Measurements from ENCODE around the gene SNX14.
"Not testable (repeated sequence)": the region's sequence is repeated elsewhere in the genome, so short reads cannot be mapped to it uniquely, and the experiment has no call there.

SNX14 gene

DNA sequence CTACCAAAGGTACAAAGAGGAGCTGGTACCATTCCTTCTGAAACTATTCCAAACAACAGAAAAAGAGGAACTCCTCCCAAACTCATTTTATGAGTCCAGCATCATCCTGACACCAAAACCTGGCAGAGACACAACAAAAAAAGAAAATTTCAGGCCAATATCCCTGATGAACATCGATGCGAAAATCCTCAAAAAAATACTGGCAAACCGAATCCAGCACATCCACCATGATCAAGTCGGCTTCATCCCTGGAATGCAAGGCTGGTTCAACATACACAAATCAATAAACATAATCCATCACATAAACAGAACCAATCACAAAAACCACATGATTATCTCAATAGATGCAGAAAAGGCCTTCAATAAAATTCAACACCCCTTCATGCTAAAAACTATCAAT is 10.8 kb downstream of the SNX14 start:
- not testable (repeated sequence) for DNase-seq (ENCODE audit: low read depth in 2 of 2)

DNA sequence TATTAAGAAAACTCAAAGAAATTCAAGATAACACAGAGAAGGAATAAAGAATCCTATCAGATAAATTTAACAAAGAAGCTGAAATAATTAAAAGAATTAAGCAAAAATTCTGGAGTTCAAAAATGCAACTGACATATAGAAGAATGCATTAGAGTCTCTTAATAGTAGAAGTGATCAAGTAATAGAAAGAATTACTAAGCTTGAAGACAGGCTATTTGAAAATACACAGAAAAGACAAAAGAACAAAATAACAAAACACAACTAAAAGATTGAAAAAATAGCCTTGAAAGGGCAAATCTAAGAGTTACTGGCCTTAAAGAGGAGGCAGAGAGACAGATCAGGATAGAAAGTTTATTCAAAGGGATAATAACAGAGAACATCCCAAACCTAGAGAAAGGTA is 12.1 kb downstream of the SNX14 start:
- no peak for DNase-seq (ENCODE audit: low read depth in 2 of 2)

DNA sequence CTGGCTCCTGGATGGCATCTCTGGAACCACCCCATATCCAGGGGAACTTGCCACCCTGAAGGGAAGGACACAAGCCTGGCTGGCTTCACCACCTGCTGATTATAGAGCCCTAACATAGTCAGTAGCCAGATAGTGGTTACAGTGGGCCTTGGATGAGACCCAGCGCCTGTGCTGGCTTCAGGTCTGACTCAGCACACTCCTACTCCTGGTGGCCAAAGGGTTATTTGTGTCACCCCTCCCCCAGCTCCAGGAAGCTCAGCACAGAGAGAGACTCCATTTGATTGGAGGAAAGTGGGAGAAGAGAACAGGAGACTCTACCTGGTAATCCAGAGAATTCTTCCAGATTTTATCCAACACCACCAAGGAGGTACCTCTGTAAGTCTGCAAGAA is 12.8 kb downstream of the SNX14 start:
- no peak for DNase-seq (ENCODE audit: low read depth in 2 of 2)

DNA sequence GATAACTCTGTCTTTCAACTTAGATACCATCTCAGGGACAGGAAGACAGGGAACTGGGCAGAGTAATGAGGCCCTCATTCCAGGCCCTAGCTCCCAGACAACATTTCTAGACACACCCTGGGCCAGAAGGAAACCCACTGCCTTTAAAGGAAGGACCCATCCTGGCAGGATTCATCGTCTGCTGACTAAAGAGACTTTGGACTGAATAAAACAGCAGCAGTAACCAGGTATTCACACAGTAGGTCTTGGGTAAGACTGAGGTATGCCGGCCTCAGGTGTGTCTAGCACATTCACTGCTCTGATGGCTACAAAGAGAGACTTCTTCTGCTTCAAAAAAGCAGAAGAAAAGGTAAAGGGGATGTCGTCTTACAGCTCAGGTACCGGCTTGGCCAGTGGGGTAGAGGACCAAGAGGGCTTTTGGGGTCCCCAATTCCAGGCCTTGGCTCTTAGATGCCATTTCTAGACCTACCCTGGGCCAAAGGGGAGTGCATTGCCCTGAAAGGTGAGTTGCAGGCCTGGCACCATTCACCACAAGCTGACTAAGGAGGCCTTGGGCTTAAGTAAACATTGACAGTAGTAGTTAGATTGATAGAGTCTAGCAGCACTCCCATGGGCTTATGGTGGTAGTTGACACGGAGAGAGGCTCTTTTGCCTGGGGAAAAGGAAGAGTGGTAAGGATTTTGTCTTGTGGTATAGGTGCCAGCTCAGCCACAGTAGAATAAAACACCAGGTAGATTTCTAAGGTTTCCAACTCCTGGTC is 13.4 kb downstream of the SNX14 start:
- no peak for DNase-seq (ENCODE audit: low read depth in 2 of 2)

DNA sequence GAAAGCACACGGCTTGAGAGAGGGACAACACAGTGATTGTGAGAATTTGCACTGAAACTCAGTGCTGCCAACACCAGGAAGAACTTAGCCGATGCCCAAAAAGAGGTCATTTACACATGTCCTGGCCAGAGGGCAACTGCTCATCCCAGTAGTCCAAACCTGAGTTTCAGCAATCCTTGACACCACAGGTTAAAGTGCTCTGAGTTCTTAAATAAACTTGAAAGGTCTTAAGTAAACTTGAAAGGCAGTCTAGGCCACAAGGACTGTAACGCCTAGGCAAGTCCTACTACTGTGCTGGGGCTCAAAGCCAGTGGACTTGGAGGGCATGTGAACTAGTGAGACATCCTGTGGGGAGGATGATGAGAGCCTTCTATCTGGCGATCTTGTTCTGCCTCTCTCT is 14.1 kb downstream of the SNX14 start:
- DNase-seq (ENCODE audit: low read depth in 2 of 2), result no peak

DNA sequence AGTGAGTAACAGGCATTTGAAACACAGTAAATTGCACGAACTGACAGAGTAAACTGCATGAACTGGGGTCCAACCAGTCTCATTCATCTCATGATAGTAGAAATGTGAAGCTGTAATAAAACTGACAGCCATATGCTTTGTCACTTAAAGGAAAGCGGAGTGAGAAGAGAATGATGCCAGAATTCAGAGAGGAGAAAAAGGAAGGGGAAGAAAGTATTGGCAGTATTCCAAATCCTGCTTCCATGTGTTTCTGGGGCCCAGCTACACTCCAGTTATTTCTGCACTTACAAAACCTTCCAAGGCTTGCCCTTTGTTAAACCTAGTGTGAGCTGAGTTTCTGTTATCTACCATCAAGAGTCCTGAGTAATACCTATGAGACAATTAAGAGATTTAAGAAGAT is 17.2 kb downstream of the SNX14 start:
- DNase-seq (ENCODE audit: low read depth in 2 of 2), result no peak

DNA sequence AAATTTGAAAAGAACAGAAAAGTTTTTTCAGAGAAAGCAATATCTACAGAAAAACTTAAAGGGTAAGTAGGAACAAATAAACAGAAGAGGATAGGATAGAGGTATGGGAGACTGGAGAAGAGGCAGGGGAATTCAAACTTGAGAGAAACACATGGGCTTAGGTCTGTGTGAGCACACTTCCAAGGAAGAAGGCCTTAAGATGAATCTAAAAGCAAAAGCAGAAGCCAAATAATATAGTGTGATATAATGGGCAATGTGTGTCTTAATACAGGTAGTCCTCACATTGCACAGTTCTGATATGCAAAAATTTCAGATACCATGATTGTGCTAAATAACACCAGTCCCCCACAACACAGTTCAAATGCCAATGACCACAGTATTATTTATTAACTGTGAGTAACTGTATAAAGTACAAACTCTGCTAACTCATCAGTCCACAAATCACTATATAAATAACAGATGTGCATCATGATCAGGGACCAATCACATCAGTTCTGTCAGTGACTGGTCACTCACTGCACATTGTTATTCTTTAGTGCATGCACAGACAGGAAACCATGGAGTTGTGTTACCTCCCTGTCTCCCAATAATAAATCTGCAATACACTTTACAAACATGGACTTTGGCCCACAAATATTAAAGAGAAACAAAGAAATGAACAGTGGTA is 18.6 kb downstream of the SNX14 start:
- no peak for DNase-seq (ENCODE audit: low read depth in 2 of 2)

DNA sequence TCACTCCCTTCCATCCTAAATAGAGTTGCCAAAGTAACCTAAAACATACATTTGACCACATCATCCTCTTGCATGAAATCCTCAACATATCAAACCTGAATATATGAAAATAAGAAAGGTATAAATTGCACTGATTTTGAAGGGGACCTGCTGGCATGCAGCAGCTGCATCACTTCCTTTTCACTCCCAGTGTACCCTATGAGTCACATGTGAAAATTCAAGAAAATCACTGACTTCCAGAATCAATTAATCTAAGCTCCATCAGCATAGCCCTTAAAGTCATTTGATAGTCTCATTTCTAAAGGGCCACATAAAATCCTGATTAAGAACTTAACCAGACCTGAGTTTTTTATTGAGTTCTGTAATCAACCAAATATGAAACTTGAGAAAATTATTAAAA is 24.3 kb downstream of the SNX14 start:
- DNase-seq (ENCODE audit: low read depth in 2 of 2), result no peak

DNA sequence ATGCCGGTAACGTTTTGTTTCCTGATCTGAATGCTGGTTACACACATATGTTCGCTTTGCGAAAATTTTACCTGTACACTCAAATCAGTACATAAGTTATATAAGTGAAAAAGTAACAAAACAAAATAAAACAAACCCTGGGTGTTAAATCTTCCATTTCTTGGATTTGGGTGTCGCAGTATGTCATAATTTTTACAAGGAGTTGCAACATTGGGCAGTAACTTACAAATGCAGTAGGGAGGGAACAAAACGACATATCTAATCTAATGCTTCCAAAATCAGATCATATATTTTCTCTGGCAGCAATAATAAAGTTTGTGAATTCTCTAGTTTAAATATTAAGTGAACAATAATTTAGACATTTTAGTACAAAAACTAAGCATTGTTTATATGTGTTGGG is 25.2 kb downstream of the SNX14 start:
- DNase-seq (ENCODE audit: low read depth in 2 of 2), result no peak

DNA sequence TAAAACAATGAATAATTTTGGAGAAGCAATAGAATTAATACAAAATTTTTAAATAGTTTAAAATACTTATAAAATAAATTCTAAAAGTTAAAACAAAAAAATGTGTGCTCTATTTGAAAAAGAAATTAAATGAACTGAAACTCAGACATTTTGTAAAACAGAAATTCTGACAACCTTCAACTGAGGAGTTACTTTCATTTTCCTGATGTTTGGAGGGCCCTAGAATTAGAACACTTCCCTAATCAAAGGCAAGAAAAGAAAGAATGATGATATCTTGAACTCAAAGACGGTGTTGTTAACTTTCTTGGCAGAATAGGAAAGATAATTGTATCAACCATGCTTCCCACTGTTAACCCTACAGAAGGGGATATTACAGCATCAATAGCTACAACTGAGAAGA is 27.9 kb downstream of the SNX14 start:
- DNase-seq (ENCODE audit: low read depth in 2 of 2), result no peak

DNA sequence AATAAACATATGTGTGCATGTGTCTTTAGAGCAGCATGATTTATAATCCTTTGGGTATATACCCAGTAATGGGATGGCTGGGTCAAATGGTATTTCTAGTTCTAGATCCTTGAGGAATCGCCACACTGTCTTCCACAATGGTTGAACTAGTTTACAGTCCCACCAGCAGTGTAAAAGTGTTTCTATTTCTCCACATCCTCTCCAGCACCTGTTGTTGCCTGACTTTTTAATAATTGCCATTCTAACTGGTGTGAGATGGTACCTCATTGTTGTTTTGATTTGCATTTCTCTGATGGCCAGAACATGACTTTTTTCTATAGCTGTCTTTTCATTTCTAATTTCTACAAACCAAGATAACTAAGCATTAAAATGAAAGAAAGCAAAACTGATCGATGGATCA is 29.4 kb downstream of the SNX14 start:
- DNase-seq (ENCODE audit: low read depth in 2 of 2), result not testable (repeated sequence)

DNA sequence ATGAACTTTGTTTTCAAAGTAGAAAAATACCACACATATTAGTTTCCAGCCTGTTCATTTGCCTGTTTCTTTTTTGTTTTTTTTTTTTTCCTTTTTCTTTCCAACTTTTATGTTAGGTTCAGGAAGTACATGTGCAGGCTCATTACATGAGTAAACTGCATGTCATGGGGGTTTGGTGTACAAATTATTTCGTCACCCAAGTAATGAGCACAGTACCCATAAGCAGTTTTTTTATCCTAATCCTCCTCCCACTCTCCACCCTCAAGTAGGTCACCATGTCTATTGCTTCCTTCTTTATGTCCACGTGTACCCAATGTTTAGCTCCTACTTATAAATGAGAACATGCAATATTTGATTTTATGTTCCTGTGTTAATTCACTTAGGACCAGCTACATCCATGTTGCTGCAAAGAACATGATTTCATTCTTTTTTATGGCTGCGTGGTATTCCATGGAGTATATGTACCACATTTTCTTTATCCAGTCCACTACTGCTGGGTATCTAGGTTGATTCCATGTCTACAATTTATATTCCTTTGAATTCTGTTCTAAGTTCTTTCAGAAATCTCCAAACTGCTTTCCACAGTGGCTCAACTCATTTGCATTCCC is 31.8 kb downstream of the SNX14 start:
- no peak for DNase-seq (ENCODE audit: low read depth in 2 of 2)

DNA sequence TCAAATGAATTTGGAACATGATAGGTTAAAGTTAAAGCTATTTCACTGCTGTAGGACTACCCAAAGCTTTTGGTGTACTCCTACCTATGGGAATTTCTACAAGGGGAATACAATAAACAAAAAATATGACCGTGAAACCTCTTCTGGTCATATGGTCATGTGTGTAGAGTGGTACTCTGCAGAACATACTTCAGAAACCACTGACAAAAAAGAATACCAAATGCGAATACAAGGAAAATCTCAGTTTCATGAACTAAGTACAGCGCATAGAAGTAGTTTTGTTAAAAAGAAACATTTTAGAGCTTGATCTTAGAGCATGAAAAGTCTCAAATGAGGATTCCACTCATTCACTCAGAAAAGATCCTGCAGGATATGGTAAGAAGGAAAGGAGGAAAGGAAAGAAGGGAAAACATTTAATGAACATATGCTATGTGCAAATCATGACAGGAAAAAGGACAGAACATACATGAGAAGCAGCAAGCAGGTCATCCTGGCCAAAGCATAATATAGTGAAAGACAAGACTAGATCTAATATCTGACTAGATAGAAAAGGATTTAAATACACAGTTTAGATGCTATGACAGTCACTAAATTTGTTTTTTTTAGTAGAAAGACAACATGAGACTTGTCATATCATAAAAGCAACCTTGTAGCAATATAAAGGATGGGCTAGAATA is 36.5 kb downstream of the SNX14 start:
- no peak for DNase-seq (ENCODE audit: low read depth in 2 of 2)

DNA sequence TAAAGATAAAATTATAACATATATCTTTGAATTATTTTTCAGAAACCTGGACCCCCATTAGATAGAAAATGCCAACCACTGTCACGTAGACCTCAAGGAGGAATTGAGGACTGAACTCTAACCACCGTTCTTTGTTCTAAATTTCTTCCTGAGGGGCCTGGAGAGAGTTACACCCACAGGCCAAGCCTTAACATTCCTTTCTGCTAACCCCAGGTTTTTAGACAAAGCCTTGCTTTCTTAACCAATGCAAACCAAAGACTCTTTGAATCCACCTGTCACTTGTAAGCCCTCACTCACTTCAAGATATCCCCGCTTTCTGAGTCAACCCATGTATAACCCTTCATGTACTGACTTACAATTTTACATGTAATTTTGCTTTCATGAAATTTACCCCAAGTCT is 41.0 kb downstream of the SNX14 start:
- DNase-seq (ENCODE audit: low read depth in 2 of 2), result no peak

DNA sequence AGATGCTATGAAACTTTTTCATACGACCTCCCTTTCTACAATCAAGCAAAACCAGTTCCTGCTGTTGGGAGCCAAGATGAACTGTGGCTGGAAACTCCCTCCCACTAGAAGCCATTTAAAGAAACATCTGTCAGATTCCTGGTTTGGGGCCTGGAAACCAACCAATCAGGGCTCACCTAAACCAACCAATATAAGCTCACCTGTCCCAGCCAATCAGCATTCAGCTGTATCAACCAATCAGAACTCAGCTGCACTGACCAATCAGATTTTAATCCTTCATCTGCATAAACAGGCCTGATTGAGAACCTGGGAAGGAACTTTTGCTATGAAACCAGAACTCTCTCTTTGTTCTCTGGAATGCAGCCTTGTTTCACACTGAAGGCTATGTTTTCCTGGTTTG is 42.4 kb downstream of the SNX14 start:
- no peak for DNase-seq (ENCODE audit: low read depth in 2 of 2)

DNA sequence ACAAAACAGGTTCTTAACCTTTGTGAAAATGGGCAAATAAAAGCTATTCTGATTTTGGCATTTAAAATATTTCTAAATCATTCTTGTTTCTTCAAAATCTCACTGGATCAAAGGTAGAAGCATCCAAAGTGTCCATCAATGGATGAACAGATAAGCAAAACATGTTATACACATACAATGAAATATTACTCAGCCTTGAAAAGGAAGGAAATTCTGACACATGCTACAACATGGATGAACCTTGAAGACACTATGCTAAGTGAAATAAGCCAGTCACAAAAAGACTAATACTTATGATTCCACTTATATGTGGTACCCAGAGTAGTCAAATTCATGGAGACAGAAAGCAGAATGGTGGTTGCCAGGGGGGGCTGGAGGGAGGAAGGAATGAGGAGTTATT is 45.9 kb downstream of the SNX14 start:
- no peak for DNase-seq (ENCODE audit: low read depth in 2 of 2)

DNA sequence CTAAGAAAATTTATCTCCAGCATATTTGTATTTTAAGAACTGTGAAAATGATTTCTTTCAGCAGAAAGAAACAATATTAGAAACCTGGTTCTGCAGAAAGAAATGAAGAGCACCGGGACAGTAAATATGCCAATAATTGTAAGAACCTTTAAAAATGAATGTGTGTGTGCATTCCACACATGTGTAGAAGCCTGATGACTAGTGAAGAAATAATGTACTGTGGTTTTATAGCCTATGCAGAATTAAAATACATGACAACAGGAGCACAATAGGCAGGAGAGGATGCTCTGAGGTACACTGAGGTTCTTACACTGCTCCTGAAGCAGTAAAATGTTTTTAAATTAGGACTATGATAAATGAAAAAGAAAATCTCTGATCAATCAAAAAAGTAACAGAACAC is 48.9 kb downstream of the SNX14 start:
- DNase-seq (ENCODE audit: low read depth in 2 of 2), result no peak

DNA sequence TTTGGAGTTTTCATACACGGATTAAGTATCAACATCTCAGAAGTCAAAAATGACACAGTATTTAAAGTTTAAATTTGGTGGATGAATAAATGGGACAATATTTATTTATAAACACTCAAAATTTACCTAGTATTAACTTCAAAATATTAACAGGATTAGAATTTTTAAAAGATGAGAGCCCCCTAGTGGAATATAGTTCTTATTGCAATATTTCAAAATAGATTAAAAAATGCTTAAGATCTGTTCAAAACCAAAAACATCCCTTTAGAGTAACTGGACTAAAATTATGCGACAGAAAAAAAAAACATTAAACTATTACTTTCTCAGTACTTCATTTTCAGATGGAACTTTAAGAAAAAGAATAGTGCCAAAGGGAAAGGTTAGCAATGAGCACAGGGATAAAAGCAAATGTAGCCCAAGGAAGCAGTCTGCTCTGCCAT is 56.6 kb downstream of the SNX14 start:
- DNase-seq (ENCODE audit: low read depth in 2 of 2), result no peak

DNA sequence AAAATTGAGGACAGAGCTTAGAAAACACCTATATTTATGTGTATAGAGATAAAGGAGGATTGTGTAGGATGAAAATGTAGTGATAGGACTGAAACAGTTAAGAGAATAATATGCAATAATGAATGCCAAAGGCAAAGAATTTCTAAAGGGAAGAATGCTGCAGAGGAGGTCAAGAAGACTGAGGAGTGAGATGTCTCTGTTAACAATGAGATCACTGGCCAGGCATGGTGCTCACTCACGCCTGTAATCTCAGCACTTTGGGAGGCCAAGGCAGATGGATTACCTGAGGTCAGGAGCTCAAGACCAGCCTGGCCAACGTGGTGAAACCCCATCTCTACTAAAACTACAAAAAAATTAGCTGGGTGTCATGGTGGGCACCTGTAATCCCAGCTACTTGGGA is 69.4 kb downstream of the SNX14 start:
- DNase-seq (ENCODE audit: low read depth in 2 of 2), result not testable (repeated sequence)

DNA sequence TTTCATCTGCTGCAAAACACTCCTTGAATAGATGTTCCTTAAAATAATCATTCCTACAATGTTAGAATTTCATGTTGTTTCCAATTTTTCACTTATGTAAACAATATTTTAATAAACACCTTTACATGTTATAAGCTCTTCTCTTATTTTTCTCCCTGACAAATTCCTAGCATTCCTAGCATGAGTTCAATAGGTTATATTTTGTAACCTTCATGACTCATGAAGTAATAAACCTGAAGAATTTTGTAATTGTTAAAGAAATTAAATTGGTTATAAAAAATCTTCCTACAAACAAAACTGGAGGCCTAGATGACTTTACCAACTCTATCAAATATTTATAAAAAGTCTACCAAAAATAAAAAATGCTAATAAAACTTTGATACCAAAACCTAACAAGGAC is 77.5 kb downstream of the SNX14 start:
- DNase-seq (ENCODE audit: low read depth in 2 of 2), result no peak

DNA sequence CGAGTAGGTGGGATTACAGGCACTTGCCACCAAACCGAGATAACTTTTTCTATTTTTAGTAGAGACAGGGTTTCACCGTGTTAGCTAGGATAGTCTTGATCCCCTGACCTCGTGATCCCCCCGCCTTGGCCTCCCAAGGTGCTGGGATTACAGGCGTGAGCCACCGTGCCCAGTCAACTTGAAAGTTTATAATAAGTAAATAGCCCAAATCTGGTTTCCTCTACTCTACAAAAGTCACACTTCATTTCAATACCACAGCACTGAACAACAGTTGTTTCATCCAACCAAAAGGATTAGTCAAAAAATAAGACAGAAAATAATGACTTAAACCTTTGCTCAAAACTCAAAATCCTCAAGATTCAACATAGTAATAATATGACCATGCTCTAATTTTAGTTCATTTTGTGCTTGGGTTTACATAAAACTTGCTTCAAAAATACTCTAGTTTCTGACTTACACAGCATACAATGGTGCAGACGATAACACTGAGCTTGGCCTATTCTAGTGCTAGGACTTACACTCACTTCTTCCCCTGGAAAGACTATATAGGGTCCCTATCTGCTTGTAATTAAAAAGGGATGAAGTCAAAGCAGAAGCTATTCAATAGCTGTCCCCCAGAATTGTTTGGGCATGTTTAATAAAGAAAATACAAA is 87.1 kb downstream of the SNX14 start:
- no peak for DNase-seq (ENCODE audit: low read depth in 2 of 2)

DNA sequence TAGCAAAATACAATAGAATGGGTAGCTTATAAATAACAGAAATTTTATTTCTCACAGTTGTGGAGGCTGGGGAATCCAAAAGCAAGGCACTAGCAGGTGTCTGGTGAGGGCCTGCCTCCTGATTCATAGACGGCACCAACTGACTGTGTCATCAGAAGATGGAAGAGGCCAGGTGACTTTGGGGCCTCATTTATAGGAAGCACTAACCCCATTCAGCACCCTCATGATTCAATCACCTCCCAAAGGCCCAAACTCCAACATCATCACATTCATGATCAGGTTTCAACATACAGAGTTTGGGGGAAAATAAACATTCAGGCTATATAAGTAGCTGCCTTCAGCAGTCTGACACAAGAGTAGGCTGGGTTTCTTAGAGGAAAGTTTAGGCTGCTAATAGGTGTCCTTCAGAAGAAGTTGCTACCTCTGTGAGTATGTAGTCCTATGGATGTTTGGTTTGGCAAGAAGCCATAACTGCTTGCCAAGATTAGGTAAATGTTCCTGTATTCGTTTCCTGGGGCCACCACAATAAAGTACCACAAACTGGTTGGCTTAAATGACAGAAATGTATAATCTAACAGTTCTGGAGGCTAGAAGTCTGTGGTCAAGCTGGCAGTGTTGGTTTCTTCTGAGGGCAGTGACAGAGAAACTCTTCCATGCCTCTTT is 94.9 kb downstream of the SNX14 start:
- DNase-seq (ENCODE audit: low read depth in 2 of 2), result no peak

Data from stimulated activated CD4-positive, alpha-beta T cell treated with anti-CD3 and anti-CD28 coated beads, Interleukin-15, amount 100 ng/mL, for 48 hours (primary cell).